GM18520 (cell line): ENCODE results near the gene DMTF1.
"Not testable (repeated sequence)": the region's sequence is repeated elsewhere in the genome, so short reads cannot be mapped to it uniquely, and the experiment has no call there.

Experiments
- ATAC-seq: cut with Tn5 transposase; IDR thresholded peaks from one replicate; pipeline ENCODE4 v1.9.1; 2021; ENCODE audit not compliant: unreplicated experiment

DMTF1 gene

DNA sequence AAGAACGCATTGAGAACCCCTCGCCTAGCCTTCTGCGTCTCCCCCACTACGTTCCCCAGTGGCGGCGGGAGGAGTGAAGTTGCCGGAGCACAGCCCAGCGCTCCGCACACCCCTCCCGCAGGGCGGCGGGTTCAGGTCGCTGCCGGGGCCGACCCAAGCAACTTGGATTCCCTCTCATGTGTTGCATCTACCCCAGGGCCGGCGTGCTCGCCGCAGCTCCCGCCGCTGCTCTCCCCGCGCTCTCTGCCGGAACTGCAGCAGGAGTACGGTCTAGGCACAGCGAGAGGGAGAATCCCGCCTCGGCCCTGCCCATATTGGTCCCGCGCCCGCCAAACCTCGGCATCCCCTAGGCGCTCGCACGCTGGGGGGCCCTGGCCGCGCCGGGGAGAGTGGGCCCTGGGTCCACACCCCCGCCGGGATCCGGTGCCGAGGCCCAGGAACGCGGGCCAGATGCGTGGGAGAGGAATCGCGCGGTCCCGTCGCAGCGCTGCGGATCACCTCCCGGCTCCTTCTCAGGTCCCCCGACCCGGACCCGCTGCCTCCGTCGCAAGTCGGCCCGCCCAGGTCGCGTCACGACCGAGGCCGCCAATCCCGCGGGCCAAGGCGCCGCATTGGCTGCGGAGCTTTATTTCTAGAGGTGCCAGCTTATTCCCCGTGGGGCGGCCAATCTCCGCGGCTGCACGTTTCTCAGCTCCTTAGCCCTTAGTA, 67.9 kb downstream of the DMTF1 start:
- ATAC-seq: peak; percentile 21

GRCh38 chr7:87220734-87221215, 68.5 kb downstream of the DMTF1 start:
- no peak for ATAC-seq

GRCh38 chr7:87223666-87224065, 71.4 kb downstream of the DMTF1 start:
- ATAC-seq: no peak

DNA sequence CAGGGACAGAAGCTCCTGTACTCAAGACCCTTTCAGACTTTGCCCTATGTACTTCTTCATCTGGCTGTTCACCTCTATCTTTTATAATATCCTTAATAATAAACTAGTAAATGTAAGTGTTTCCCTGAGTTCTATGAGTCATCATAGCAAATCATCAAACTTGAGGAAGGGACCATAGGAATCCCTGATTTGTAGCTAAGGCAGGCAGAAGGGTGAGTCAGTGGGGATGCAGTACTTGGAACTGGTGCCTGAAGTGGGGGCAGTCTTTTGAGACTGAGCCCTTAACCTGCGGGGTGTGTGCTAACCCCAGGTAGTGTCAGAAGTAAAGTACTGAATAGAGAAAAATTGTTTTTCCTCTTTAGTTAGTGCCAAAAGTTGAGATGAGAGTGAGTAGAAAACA, 73.4 kb downstream of the DMTF1 start:
- no peak for ATAC-seq

GRCh38 chr7:87226495-87226894, 74.2 kb downstream of the DMTF1 start:
- peak; percentile 47 for ATAC-seq

GRCh38 chr7:87231258-87231657, 79.0 kb downstream of the DMTF1 start:
- ATAC-seq: no peak

- no peak for ATAC-seq
These were observed 79.5 kb downstream of the DMTF1 start for GRCh38 chr7:87231711-87232110.

- no peak for ATAC-seq
These were observed 82.7 kb downstream of the DMTF1 start for GRCh38 chr7:87234949-87235348.

GRCh38 chr7:87238464-87239051, 86.3 kb downstream of the DMTF1 start:
- not testable (repeated sequence) for ATAC-seq

GRCh38 chr7:87245671-87246070, 93.4 kb downstream of the DMTF1 start:
- ATAC-seq: not testable (repeated sequence)
